Breast epithelium (tissue), 3 donors: ENCODE results near the gene TBC1D7.

Source experiments
- CTCF ChIP-seq, 3 donors: fragments of 450-650 bp; IDR thresholded peaks; one replicate each; pipeline ENCODE4 v1.5.1; 2016 to 2017; ENCODE audit warnings: antibody characterized with exemption in 3 of 3, mild to moderate bottlenecking in 3 of 3, moderate library complexity in 3 of 3
- POLR2A ChIP-seq: fragments of 450-650 bp; IDR thresholded peaks from one replicate; pipeline ENCODE4 v1.6.1; 2016; ENCODE audit warnings: antibody characterized with exemption, mild to moderate bottlenecking, moderate library complexity

GRCh38 chr6:13360671-13361540 lies 32.6 kb upstream of the TBC1D7 start:
- TF ChIP-seq CTCF (IDR thresholded peaks at IDR 0.05), result no peak
- no peak for TF ChIP-seq POLR2A
